ENCODE data around the gene ZNF236.
"Not testable (repeated sequence)": the region's sequence is repeated elsewhere in the genome, so short reads cannot be mapped to it uniquely, and the experiment has no call there.

Gene ZNF236

DNA sequence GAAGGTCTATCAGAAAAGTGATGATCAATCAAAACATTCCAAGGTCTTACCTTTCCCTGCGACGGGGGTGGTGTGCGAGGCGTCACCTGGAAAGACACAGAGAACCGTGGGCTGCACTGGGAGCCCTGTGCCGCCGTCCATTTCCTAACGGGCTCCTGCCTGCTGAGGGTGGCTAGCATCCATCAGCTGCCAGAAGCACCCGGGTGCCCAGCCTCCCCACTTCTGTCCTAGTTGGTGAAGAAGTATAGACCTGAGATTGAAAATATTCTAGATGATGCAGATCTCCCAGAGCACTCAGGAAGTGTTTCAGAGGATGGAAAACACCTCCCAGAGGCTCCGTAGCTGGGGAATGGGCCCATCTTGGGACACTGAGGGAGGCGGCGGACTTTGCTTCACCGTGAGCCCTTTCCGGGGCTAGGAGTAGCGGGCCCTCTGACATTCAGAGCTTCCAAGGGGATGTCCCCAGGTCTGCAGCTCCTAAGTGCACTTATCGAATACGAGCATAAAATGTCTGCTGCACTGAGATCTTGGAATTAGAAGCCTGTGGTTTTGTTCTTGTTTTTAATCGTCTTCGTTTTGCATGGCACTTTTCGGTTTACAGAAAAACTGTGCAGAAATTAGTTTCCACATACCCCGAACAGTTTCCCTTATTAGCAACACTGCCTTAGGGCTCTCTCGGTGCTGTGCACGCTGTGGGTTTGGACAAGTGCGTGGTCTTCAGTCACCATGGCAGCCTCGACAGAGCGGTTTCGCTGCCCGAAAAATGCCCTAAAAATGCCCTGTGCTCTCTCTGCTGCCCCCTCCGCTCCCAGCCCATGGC, 166.7 kb downstream of the ZNF236 start:
- no peak for DNase-seq (ENCODE audit: low read depth in 2 of 2)

DNA sequence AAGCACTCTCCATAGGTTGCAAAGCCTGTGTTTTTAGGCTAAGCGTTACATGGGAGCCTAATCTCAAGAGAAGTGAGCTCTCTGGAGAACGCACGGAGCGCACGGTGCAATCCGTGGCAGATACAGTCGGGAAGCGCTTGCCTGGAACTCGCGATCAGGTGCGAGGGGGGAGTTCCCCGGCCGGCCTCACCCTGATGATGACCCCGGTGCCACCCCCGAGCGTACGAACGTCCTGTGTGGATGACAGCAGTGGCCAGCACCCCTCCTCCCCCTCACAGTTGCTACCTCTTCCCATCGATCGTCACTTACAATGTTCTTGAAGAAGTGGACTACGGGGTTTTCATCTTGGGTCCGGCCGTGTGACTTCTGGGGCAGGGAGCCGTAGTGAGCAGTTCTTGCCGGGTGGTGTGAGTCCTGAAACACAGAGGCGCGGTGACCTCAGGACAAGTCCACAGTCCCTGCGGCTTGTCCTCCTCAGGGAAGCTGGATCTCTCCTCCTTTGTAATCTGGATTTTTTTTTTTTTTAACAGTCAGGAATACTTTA, 167.4 kb downstream of the ZNF236 start:
- no peak for DNase-seq (ENCODE audit: low read depth in 2 of 2)

GRCh38 chr18:76990343-76991020, 168.1 kb downstream of the ZNF236 start:
- DNase-seq (ENCODE audit: low read depth in 2 of 2) = not testable (repeated sequence)

DNA sequence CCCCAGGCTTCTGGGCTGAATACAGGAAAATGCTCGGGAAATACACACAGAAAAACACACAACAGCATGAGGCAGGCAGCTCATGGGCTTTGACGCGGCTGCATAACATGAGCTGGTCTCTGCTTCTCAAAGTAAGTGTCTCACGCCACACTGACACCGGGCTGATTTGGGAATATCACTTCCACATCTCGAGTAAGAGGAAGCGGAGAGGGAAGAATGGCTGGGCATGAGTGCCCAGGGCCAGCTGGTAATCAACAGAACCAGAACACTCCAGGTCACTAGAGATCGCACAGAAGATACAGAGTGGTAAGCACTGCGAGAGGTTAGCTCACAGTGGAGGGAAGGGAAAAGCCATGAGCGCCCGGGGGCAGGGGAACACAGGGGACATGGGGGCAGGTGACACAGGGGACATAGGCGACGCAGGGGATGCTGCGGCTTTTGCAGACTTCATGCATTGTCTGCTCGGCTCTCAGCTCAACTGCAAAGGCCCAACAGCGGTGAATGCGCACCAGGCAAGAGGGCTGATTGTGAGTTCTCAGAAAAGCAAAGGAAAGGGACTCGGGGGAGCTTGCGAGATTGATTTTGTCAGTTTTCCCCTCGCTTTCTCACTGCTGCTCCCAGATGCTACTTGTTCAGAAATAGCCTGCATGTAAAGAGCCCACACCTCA, 168.8 kb downstream of the ZNF236 start:
- no peak for DNase-seq (ENCODE audit: low read depth in 2 of 2)

GRCh38 chr18:76992226-76993084, 170.1 kb downstream of the ZNF236 start:
- DNase-seq (ENCODE audit: low read depth in 2 of 2) = no peak

GRCh38 chr18:76993085-76993382, 170.7 kb downstream of the ZNF236 start:
- no peak for DNase-seq (ENCODE audit: low read depth in 2 of 2)

DNA sequence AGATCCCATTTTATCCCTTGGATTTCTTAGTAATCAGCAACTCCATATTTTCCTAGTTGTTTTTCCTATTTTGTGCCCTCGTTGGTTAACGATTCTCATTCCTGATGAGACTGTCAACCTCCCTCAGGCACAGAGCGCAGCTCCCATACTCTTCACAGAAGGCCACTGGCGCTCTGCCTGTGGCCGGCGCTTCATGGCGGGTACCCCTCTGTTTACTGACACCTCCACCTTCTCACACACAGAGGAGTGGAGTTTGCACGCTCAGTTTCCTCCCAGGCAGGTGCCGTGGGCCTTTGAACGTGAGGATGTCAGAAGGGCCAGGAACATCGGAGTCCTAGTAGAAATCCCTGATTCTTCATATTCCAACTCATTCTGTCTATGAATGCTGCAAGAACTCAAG, 171.2 kb downstream of the ZNF236 start:
- no peak for DNase-seq (ENCODE audit: low read depth in 2 of 2)

GRCh38 chr18:76994086-76994654, 171.8 kb downstream of the ZNF236 start:
- DNase-seq (ENCODE audit: low read depth in 2 of 2) = no peak

GRCh38 chr18:76995896-76996295, 173.5 kb downstream of the ZNF236 start:
- no peak for DNase-seq (ENCODE audit: low read depth in 2 of 2)

DNA sequence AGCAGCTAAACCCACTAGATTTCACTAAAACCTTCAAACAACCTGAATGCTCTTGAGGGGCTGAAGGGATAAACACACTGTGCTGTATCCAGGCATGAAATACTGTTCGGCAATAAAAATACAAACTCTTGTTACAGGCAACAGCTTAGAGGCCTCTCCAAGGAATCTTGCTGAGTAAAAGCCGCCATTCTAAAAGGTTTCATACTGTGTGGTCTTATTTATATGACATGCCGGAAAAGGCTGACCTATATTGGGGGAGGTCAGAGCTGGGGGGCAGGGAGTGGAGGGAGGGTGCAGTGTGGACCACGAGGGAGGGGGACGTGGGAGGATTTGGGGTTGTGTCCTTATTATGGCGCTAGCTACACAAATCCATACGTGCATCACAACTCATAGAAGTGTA, 174.1 kb downstream of the ZNF236 start:
- no peak for DNase-seq (ENCODE audit: low read depth in 2 of 2)

- DNase-seq (ENCODE audit: low read depth in 2 of 2) = no peak
These were observed 175.8 kb downstream of the ZNF236 start for GRCh38 chr18:76997951-76998808.

DNA sequence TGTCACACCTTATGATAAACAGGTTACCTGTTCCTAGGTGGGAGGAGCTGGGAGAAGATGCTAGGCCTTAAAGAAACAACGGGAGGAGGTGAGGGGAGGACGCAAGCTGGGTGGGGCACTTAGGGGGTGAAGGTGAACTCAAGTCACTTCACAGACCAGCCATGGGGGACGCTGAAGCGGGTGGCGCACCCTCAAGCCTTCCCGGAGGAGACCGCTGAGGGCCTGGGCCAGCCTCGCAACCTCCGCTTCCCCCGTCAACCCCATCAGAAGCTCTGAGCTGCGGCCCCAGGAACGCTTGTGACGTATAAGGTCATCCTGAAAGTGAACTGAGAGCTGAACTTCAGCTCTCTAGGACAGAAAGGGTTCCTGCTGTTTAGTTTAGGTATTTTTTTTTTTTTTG, 176.7 kb downstream of the ZNF236 start:
- DNase-seq (ENCODE audit: low read depth in 2 of 2) = no peak

GRCh38 chr18:77000527-77000926, 178.2 kb downstream of the ZNF236 start:
- DNase-seq (ENCODE audit: low read depth in 2 of 2) = peak; percentile 27 to 30

DNA sequence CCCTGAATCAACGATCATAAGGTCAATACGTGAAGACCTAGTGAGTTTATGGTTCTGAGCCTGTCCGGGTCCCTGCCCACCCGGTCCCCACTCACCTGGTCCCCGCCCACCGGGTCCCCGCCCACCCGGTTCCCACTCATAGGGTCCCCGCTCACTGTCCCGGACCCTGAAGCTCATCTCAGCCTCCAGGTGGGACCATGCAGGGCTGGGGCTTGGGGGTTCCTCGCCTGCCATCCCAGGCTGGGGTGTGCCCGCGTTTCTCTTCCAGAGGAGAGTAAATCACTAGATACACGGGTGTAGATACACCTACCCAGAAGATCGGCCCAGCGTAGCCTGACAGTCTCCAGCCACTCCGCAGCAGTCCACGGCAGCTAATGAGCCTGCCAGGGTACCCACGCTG, 178.7 kb downstream of the ZNF236 start:
- no peak for DNase-seq (ENCODE audit: low read depth in 2 of 2)

GRCh38 chr18:77001979-77002378, 179.6 kb downstream of the ZNF236 start:
- DNase-seq (ENCODE audit: low read depth in 2 of 2) = no peak

DNA sequence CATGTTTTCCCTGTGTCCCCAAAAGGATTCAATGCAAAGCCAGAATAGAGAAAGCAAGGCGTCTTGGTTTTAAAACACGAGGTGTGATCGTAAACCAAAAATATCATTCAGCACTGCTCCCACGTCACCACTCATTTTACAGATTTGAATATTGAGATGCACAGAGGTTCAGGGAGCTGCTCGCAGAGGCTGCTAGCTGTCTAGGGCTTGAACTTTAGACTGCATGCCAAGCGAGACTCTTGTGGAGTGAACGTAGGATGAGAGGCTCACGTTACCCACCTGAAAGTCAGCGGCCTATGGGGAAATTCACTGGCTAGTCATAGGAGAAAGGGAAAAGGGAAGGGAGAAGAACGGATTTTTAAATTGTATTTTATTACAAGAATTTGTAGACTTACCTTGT, 180.1 kb downstream of the ZNF236 start:
- no peak for DNase-seq (ENCODE audit: low read depth in 2 of 2)

- DNase-seq (ENCODE audit: low read depth in 2 of 2) = no peak
These were observed 181.0 kb downstream of the ZNF236 start for GRCh38 chr18:77003316-77003715.

DNA sequence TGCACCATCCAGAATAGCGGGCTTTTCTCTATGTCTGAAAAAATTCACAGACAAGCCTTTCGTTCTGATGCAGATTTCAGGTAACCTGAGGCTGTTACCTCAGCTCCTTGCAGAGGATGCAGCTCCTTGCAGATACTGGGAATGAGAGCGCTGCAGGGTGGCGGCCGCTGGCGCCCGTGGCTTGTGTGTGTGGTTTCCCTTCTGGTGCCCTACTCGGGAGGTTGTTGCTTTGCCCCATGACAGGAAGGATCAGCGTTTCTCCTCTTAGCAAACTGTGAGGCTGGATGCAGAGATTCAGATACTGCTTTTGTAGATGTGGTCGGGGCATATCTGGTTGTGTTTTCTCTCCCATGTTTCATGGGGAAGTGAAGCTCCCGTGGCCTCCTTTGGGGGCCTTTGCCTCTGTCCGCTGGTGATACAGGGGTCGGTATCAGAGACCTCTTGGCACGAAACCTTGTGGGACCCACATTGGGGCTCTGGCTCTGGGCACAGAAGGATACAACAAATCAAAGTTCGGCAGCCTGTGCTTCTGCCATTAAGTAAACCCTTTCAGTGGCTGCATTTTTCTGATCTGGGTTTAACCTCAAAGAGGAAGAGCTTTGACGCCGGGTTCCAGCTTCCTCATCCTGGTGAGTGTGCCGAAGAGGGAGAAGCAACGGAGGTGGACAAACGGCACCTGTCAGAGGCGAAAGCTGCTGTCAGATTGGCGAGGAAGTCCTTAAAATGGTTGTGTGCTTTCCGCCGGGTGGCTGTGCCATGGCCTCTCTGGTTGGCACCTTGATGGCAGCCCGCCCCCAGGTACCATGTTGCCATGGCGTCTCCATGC, 182.4 kb downstream of the ZNF236 start:
- DNase-seq (ENCODE audit: low read depth in 2 of 2) = no peak

DNA sequence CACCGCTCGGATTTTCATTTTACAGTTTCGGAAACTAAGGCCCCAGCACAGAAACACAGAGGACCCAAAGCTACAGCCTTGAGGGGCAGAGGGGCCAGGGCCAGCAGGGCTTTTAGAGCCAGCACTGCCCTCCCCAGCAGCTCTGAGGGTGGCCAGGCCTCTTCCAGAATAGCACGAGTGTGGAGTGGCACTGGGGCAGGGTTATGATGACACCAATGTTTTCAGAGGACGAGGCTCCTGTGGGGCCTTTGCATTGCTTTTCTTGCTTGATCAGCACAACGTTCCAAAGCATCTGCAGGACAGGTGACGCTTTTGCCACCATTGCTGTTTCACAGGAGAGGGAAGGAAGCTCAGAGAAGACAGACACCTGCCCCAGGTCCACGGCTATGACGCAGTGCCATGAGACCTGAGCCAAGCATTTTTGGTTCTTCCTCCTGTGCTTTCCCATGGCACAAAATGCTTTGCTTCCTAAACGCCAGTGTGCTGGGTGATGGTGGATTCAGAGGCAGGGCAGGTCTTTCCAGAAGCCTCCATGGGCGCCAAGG, 183.4 kb downstream of the ZNF236 start:
- DNase-seq (ENCODE audit: low read depth in 2 of 2) = no peak

All from activated CD4-positive, alpha-beta T cell treated with anti-CD3 and anti-CD28 coated beads for 24 hours (primary cell).